HEK293 (cell line): ENCODE measurements around the gene PCNX4.
A peak's percentile ranks its signal among the peaks of the same experiment; 100 is the strongest.

Source experiments
- GLIS1 ChIP-seq: fragments of 450-650 bp; formaldehyde crosslinking; IDR thresholded peaks from 2 replicates; pipeline ENCODE4 v1.5.1; 2016; ENCODE audit warnings: missing biosample characterization, missing genetic modification characterization
- KLF16 ChIP-seq: fragments of 450-650 bp; formaldehyde crosslinking; IDR thresholded peaks from 2 replicates; pipeline ENCODE4 v1.5.1; 2017; ENCODE audit warnings: missing biosample characterization, missing genetic modification characterization
- KLF8 ChIP-seq: fragments of 450-650 bp; formaldehyde crosslinking; IDR thresholded peaks from 2 replicates; pipeline ENCODE4 v1.5.1; 2016; ENCODE audit warnings: missing biosample characterization, missing genetic modification characterization
- SCRT2 ChIP-seq: fragments of 450-650 bp; formaldehyde crosslinking; IDR thresholded peaks from 2 replicates; pipeline ENCODE4 v1.5.1; 2016; ENCODE audit warnings: missing biosample characterization, missing genetic modification characterization
- SP2 ChIP-seq: fragments of 450-650 bp; formaldehyde crosslinking; IDR thresholded peaks from 2 replicates; pipeline ENCODE4 v1.5.1; 2016; ENCODE audit warnings: missing biosample characterization, missing genetic modification characterization
- TRIM28 ChIP-seq: IDR thresholded peaks from 2 replicates; pipeline ENCODE4 v1.6.1; 2011; ENCODE audit warnings: low read length, control low read depth, borderline replicate concordance
- ZBTB10 ChIP-seq: fragments of 450-650 bp; formaldehyde crosslinking; IDR thresholded peaks from 2 replicates; pipeline ENCODE4 v1.5.1; 2016; ENCODE audit warnings: missing biosample characterization, missing genetic modification characterization
- ZBTB17 ChIP-seq: fragments of 450-650 bp; formaldehyde crosslinking; IDR thresholded peaks from 2 replicates; pipeline ENCODE4 v1.5.1; 2016; ENCODE audit warnings: missing biosample characterization, missing genetic modification characterization
- ZBTB20 ChIP-seq: fragments of 450-650 bp; formaldehyde crosslinking; IDR thresholded peaks from 2 replicates; pipeline ENCODE4 v1.5.1; 2016; ENCODE audit warnings: missing biosample characterization, missing genetic modification characterization
- ZBTB8A ChIP-seq: fragments of 450-650 bp; formaldehyde crosslinking; IDR thresholded peaks from 2 replicates; pipeline ENCODE4 v1.5.1; 2016; ENCODE audit warnings: missing biosample characterization, missing genetic modification characterization
- ZFP37 ChIP-seq: fragments of 450-650 bp; formaldehyde crosslinking; IDR thresholded peaks from 2 replicates; pipeline ENCODE4 v1.5.1; 2016; ENCODE audit warnings: missing biosample characterization, missing genetic modification characterization
- ZIC2 ChIP-seq: fragments of 450-650 bp; formaldehyde crosslinking; IDR thresholded peaks from 2 replicates; pipeline ENCODE4 v1.5.1; 2016; ENCODE audit warnings: missing biosample characterization, missing genetic modification characterization
- ZNF10 ChIP-seq: fragments of 450-650 bp; formaldehyde crosslinking; IDR thresholded peaks from 2 replicates; pipeline ENCODE4 v1.5.1; 2017; ENCODE audit warnings: missing biosample characterization, missing genetic modification characterization
- ZNF132 ChIP-seq: fragments of 450-650 bp; formaldehyde crosslinking; IDR thresholded peaks from 2 replicates; pipeline ENCODE4 v1.5.1; 2017; ENCODE audit warnings: missing biosample characterization, missing genetic modification characterization, borderline replicate concordance
- ZNF138 ChIP-seq: fragments of 450-650 bp; formaldehyde crosslinking; IDR thresholded peaks from 2 replicates; pipeline ENCODE4 v1.5.1; 2016; ENCODE audit warnings: missing biosample characterization, missing genetic modification characterization, borderline replicate concordance
- ZNF169 ChIP-seq: fragments of 450-650 bp; formaldehyde crosslinking; IDR thresholded peaks from 2 replicates; pipeline ENCODE4 v1.5.1; 2016; ENCODE audit warnings: missing biosample characterization, missing genetic modification characterization
- ZNF266 ChIP-seq: fragments of 450-650 bp; formaldehyde crosslinking; IDR thresholded peaks from 2 replicates; pipeline ENCODE4 v1.5.1; 2016; ENCODE audit warnings: missing biosample characterization, missing genetic modification characterization, low read depth
- ZNF280C ChIP-seq: fragments of 450-650 bp; formaldehyde crosslinking; IDR thresholded peaks from 2 replicates; pipeline ENCODE4 v1.5.1; 2016; ENCODE audit warnings: missing biosample characterization, missing genetic modification characterization
- ZNF394 ChIP-seq: fragments of 450-650 bp; formaldehyde crosslinking; IDR thresholded peaks from 2 replicates; pipeline ENCODE4 v1.5.1; 2016; ENCODE audit warnings: missing biosample characterization, missing genetic modification characterization, mild to moderate bottlenecking, moderate library complexity, borderline replicate concordance
- ZNF510 ChIP-seq: fragments of 450-650 bp; formaldehyde crosslinking; IDR thresholded peaks from 2 replicates; pipeline ENCODE4 v1.5.1; 2018; ENCODE audit warnings: mild to moderate bottlenecking, missing genetic modification characterization, missing biosample characterization; ENCODE audit not compliant: insufficient replicate concordance
- ZNF558 ChIP-seq: fragments of 450-650 bp; formaldehyde crosslinking; IDR thresholded peaks from 2 replicates; pipeline ENCODE4 v1.5.1; 2016; ENCODE audit warnings: missing biosample characterization, missing genetic modification characterization
- ZNF654 ChIP-seq: fragments of 450-650 bp; formaldehyde crosslinking; IDR thresholded peaks from 2 replicates; pipeline ENCODE4 v1.5.1; 2016; ENCODE audit warnings: low read depth, missing biosample characterization, missing genetic modification characterization
- ZNF660 ChIP-seq: fragments of 450-650 bp; IDR thresholded peaks from 2 replicates; pipeline ENCODE4 v1.5.1; 2018; ENCODE audit warnings: missing biosample characterization, mild to moderate bottlenecking, missing genetic modification characterization
- ZSCAN16 ChIP-seq: fragments of 450-650 bp; formaldehyde crosslinking; IDR thresholded peaks from 2 replicates; pipeline ENCODE4 v1.5.1; 2016; ENCODE audit warnings: missing biosample characterization, missing genetic modification characterization
- ZSCAN30 ChIP-seq: fragments of 450-650 bp; IDR thresholded peaks from 2 replicates; pipeline ENCODE4 v1.5.1; 2018; ENCODE audit warnings: missing biosample characterization, mild to moderate bottlenecking, missing genetic modification characterization, moderate library complexity
- TF ChIP-seq, protein P1 (sequence below): fragments of 450-650 bp; formaldehyde crosslinking; IDR thresholded peaks from 2 replicates; pipeline ENCODE4 v1.5.1; 2016; ENCODE audit warnings: missing biosample characterization, missing genetic modification characterization
- TF ChIP-seq, protein P2 (sequence below): fragments of 450-650 bp; formaldehyde crosslinking; IDR thresholded peaks from 2 replicates; pipeline ENCODE4 v1.5.1; 2017; ENCODE audit warnings: missing biosample characterization, mild to moderate bottlenecking, missing genetic modification characterization, moderate library complexity
- TF ChIP-seq, protein P3 (sequence below): fragments of 450-650 bp; formaldehyde crosslinking; IDR thresholded peaks from 2 replicates; pipeline ENCODE4 v1.5.1; 2016; ENCODE audit warnings: missing biosample characterization, missing genetic modification characterization

Gene PCNX4

GRCh38 chr14:60164712-60165546 is 73.2 kb downstream of the PCNX4 start, which contains the start of gene DHRS7 (continued):
- TF ChIP-seq ZNF132 (tag by site-specific recombination) (no peak), ZBTB17 (tag by site-specific recombination) (peak; percentile 57), ZNF280C (tag by site-specific recombination) (no peak), ZBTB8A (peak; percentile 93), ZNF138 (tag by site-specific recombination) (no peak), GLIS1 (0 out of 2 replicates have a peak, but pooled peaks have one; percentile 11), ZBTB20 (peak; percentile 75), ZBTB10 (tag by site-specific recombination) (no peak), ZSCAN30 (no peak; the same call in none of the 2 replicates), ZIC2 (tag by site-specific recombination) (no peak), ZNF660 (tag by site-specific recombination) (peak; percentile 83), ZNF394 (no peak; the same call in 1 of the 2 replicates), ZNF654 (tag by site-specific recombination) (0 out of 2 replicates have a peak, but pooled peaks have one; percentile 11), ZNF510 (tag by site-specific recombination) (no peak), ZSCAN16 (tag by site-specific recombination) (peak; percentile 73), ZNF266 (tag by site-specific recombination) (no peak), SCRT2 (tag by site-specific recombination) (0 out of 2 replicates have a peak, but pooled peaks have one; percentile 14), ZFP37 (tag by site-specific recombination) (peak; percentile 51; the same call in 1 of the 2 replicates), ZNF169 (tag by site-specific recombination) (no peak), KLF8 (no peak; the same call in 1 of the 2 replicates), ZNF10 (tag by site-specific recombination) (no peak), SP2 (tag by site-specific recombination) (peak; percentile 45; the same call in 1 of the 2 replicates), TRIM28 (no peak; the same call in 1 of the 2 replicates), ZNF558 (tag by site-specific recombination) (no peak), KLF16 (tag by site-specific recombination) (no peak)
- TF ChIP-seq, protein P1, sequence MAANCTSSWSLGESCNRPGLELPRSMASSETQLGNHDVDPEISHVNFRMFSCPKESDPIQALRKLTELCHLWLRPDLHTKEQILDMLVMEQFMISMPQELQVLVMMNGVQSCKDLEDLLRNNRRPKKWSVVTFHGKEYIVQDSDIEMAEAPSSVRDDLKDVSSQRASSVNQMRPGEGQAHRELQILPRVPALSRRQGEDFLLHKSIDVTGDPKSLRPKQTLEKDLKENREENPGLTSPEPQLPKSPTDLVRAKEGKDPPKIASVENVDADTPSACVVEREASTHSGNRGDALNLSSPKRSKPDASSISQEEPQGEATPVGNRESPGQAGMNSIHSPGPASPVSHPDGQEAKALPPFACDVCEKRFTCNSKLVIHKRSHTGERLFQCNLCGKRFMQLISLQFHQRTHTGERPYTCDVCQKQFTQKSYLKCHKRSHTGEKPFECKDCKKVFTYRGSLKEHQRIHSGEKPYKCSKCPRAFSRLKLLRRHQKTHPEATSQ: no peak
- TF ChIP-seq, protein P2, sequence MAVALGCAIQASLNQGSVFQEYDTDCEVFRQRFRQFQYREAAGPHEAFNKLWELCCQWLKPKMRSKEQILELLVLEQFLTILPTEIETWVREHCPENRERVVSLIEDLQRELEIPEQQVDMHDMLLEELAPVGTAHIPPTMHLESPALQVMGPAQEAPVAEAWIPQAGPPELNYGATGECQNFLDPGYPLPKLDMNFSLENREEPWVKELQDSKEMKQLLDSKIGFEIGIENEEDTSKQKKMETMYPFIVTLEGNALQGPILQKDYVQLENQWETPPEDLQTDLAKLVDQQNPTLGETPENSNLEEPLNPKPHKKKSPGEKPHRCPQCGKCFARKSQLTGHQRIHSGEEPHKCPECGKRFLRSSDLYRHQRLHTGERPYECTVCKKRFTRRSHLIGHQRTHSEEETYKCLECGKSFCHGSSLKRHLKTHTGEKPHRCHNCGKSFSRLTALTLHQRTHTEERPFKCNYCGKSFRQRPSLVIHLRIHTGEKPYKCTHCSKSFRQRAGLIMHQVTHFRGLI (tag by site-specific recombination): peak; percentile 56
- TF ChIP-seq, protein P3, sequence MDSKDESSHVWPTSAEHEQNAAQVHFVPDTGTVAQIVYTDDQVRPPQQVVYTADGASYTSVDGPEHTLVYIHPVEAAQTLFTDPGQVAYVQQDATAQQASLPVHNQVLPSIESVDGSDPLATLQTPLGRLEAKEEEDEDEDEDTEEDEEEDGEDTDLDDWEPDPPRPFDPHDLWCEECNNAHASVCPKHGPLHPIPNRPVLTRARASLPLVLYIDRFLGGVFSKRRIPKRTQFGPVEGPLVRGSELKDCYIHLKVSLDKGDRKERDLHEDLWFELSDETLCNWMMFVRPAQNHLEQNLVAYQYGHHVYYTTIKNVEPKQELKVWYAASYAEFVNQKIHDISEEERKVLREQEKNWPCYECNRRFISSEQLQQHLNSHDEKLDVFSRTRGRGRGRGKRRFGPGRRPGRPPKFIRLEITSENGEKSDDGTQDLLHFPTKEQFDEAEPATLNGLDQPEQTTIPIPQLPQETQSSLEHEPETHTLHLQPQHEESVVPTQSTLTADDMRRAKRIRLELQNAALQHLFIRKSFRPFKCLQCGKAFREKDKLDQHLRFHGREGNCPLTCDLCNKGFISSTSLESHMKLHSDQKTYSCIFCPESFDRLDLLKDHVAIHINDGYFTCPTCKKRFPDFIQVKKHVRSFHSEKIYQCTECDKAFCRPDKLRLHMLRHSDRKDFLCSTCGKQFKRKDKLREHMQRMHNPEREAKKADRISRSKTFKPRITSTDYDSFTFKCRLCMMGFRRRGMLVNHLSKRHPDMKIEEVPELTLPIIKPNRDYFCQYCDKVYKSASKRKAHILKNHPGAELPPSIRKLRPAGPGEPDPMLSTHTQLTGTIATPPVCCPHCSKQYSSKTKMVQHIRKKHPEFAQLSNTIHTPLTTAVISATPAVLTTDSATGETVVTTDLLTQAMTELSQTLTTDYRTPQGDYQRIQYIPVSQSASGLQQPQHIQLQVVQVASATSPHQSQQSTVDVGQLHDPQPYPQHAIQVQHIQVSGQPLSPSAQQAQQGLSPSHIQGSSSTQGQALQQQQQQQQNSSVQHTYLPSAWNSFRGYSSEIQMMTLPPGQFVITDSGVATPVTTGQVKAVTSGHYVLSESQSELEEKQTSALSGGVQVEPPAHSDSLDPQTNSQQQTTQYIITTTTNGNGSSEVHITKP: peak; percentile 61
